HepG2 (cell line): ENCODE measurements around the gene COA3. TPM values are rescaled to one million over a fixed set of nuclear protein-coding genes. Genes with fewer than 3 reads are reported as not detected.

ENCODE experiments used
- BRCA1 ChIP-seq: sonication (generic); formaldehyde crosslinking; IDR thresholded peaks from 2 replicates; pipeline ENCODE4 v1.4.0; 2020; ENCODE audit warnings: missing genetic modification reagents
- CBX1 ChIP-seq: IDR thresholded peaks from one replicate; pipeline ENCODE4 v1.6.1; 2016; ENCODE audit warnings: antibody characterized with exemption, low read depth
- FOSL2 ChIP-seq: sonication (generic); formaldehyde crosslinking; IDR thresholded peaks from 2 replicates; pipeline ENCODE4 v1.4.0; 2020; ENCODE audit warnings: missing genetic modification reagents
- FOXC1 ChIP-seq: sonication (generic); formaldehyde crosslinking; IDR thresholded peaks from 2 replicates; pipeline ENCODE4 v1.8.0; 2022; ENCODE audit warnings: mild to moderate bottlenecking, missing genetic modification reagents, borderline replicate concordance
- FOXM1 ChIP-seq: sonication (generic); formaldehyde crosslinking; IDR thresholded peaks from 2 replicates; pipeline ENCODE4 v1.5.0; 2020; ENCODE audit warnings: missing genetic modification reagents
- FOXO4 ChIP-seq: sonication (generic); formaldehyde crosslinking; conservative IDR thresholded peaks from 2 replicates; pipeline ENCODE4 v1.8.1; 2023; ENCODE audit warnings: missing genetic modification reagents
- FOXP1 ChIP-seq, 2 experiments: fragments of 450-650 bp in 1 of 2; IDR thresholded peaks; 2 replicates each; pipeline ENCODE4 v1.6.1; 2017 to 2018; ENCODE audit warnings: antibody characterized with exemption in 1 of 2
- KDM3A ChIP-seq: IDR thresholded peaks from 2 replicates; pipeline ENCODE4 v1.6.1; 2018; ENCODE audit warnings: low read depth, missing compliant biosample characterization
- KLF13 ChIP-seq: sonication (generic); formaldehyde crosslinking; IDR thresholded peaks from 2 replicates; pipeline ENCODE4 v1.4.0; 2020; ENCODE audit warnings: mild to moderate bottlenecking, missing genetic modification reagents
- MYNN ChIP-seq: sonication (generic); formaldehyde crosslinking; IDR thresholded peaks from 2 replicates; pipeline ENCODE4 v1.4.0; 2020; ENCODE audit warnings: mild to moderate bottlenecking, low read depth, missing genetic modification reagents
- NCOA5 ChIP-seq: sonication (generic); formaldehyde crosslinking; IDR thresholded peaks from 2 replicates; pipeline ENCODE4 v1.4.0; 2020; ENCODE audit warnings: missing genetic modification reagents
- NFYB ChIP-seq: sonication (generic); formaldehyde crosslinking; IDR thresholded peaks from 2 replicates; pipeline ENCODE4 v1.4.0; 2020; ENCODE audit warnings: missing genetic modification reagents
- REL ChIP-seq: sonication (generic); formaldehyde crosslinking; conservative IDR thresholded peaks from 2 replicates; pipeline ENCODE4 v1.8.0; 2022; ENCODE audit warnings: mild to moderate bottlenecking, missing genetic modification reagents, moderate library complexity
- ZBTB7A ChIP-seq: sonication (generic); formaldehyde crosslinking; IDR thresholded peaks from 2 replicates; pipeline ENCODE4 v1.8.0; 2022; ENCODE audit warnings: mild to moderate bottlenecking, missing genetic modification reagents
- ZHX1 ChIP-seq: sonication (generic); formaldehyde crosslinking; IDR thresholded peaks from 2 replicates; pipeline ENCODE4 v1.8.1; 2022; ENCODE audit warnings: low read depth, mild to moderate bottlenecking, missing genetic modification reagents
- ZNF121 ChIP-seq: sonication (generic); formaldehyde crosslinking; IDR thresholded peaks from 2 replicates; pipeline ENCODE4 v1.5.0; 2020; ENCODE audit warnings: mild to moderate bottlenecking, missing genetic modification reagents
- ZNF253 ChIP-seq: sonication (generic); formaldehyde crosslinking; IDR thresholded peaks from 2 replicates; pipeline ENCODE4 v1.8.0; 2022; ENCODE audit warnings: mild to moderate bottlenecking, missing genetic modification reagents, borderline replicate concordance
- ZNF263 ChIP-seq: sonication (generic); formaldehyde crosslinking; IDR thresholded peaks from 2 replicates; pipeline ENCODE4 v1.4.0; 2020; ENCODE audit warnings: missing genetic modification reagents
- ZNF605 ChIP-seq: sonication (generic); formaldehyde crosslinking; IDR thresholded peaks from 2 replicates; pipeline ENCODE4 v1.8.0; 2022; ENCODE audit warnings: mild to moderate bottlenecking, missing genetic modification reagents
- ZNF7 ChIP-seq: IDR thresholded peaks from 2 replicates; pipeline ENCODE4 v1.6.1; 2016; ENCODE audit warnings: missing biosample characterization, missing genetic modification reagents
- ZSCAN12 ChIP-seq: sonication (generic); formaldehyde crosslinking; IDR thresholded peaks from 2 replicates; pipeline ENCODE4 v1.9.0; 2021; ENCODE audit warnings: mild to moderate bottlenecking, missing genetic modification reagents
- ZSCAN30 ChIP-seq: sonication (generic); formaldehyde crosslinking; IDR thresholded peaks from 2 replicates; pipeline ENCODE4 v1.5.0; 2020; ENCODE audit warnings: mild to moderate bottlenecking, missing genetic modification reagents
- polyA plus RNA-seq, 8 experiments: library from polyadenylated mRNA; depleted of rRNA in 3 of 8; stranded (reverse) in 7 of 8; unstranded in 1 of 8; fragments of >200 nt; fragmentation: Illumina TruSeq in 4 of 8; extraction: Trizol in 4 of 8; gene quantifications; 2 replicates each; pipeline versions ENCODE4 v1.2.1 to v1.2.3, GENCODE V29; 2011 to 2016; ENCODE audit warnings: low read depth in 4 of 8, missing spikeins in 1 of 8, mixed read lengths in 1 of 8; ENCODE audit not compliant: insufficient read depth in 1 of 8
- total RNA-seq, 5 experiments: library from RNA; depleted of rRNA; stranded (reverse); fragments of >200 nt; fragmentation: Illumina TruSeq; extraction: Trizol; gene quantifications; 2 replicates each; pipeline ENCODE4 v1.2.3, GENCODE V29; 2016; ENCODE audit warnings: low read depth in 1 of 5
- TF ChIP-seq, protein P1 (sequence below): sonication (generic); formaldehyde crosslinking; IDR thresholded peaks from 2 replicates; pipeline ENCODE4 v1.4.0; 2020; ENCODE audit warnings: missing genetic modification reagents

The COA3 gene
- total and polyA plus RNA-seq, 2 of the 13 experiments (the other 11 are each of a cell fraction or from before 2014, with no cell fraction given) = 133 to 202 TPM

GRCh38 chr17:42773290-42774035 lies 25.0 kb downstream of the COA3 start, which contains the start of gene VPS25 (continued):
- TF ChIP-seq BRCA1 (CRISPR knock-in tag) (0 out of 2 replicates have a peak, but pooled peaks have one; percentile 59), ZSCAN12 (CRISPR knock-in tag) (0 out of 2 replicates have a peak, but pooled peaks have one; percentile 37), ZNF263 (CRISPR knock-in tag) (peak; percentile 84), ZSCAN30 (CRISPR knock-in tag) (no peak), REL (CRISPR knock-in tag) (no peak), FOXM1 (peak; percentile 67; the same call in 1 of the 2 replicates), FOXP1 (IDR thresholded peaks at IDR 0.05) (no peak), FOXP1 (CRISPR knock-in tag; IDR thresholded peaks at IDR 0.05) (peak; percentile 54; the same call in 1 of the 2 replicates), ZNF121 (CRISPR knock-in tag) (no peak), MYNN (peak; percentile 90; the same call in 1 of the 2 replicates), ZBTB7A (CRISPR knock-in tag) (peak; percentile 79), NCOA5 (CRISPR knock-in tag) (no peak), FOXO4 (CRISPR knock-in tag) (no peak), CBX1 (peak; percentile 56), ZNF7 (peak; percentile 40; the same call in 1 of the 2 replicates), FOXC1 (CRISPR knock-in tag) (peak; percentile 97), KDM3A (CRISPR knock-in tag) (peak; percentile 85; the same call in 1 of the 2 replicates), ZNF253 (0 out of 2 replicates have a peak, but pooled peaks have one; percentile 31), ZHX1 (0 out of 2 replicates have a peak, but pooled peaks have one; percentile 33), ZNF605 (CRISPR knock-in tag) (peak; percentile 75), KLF13 (CRISPR knock-in tag) (no peak), FOSL2 (CRISPR knock-in tag) (peak; percentile 73), NFYB (0 out of 2 replicates have a peak, but pooled peaks have one; percentile 38)
- TF ChIP-seq, protein P1, sequence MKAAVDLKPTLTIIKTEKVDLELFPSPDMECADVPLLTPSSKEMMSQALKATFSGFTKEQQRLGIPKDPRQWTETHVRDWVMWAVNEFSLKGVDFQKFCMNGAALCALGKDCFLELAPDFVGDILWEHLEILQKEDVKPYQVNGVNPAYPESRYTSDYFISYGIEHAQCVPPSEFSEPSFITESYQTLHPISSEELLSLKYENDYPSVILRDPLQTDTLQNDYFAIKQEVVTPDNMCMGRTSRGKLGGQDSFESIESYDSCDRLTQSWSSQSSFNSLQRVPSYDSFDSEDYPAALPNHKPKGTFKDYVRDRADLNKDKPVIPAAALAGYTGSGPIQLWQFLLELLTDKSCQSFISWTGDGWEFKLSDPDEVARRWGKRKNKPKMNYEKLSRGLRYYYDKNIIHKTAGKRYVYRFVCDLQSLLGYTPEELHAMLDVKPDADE (CRISPR knock-in tag) = 0 out of 2 replicates have a peak, but pooled peaks have one; percentile 69
